ENCODE data around the gene CLEC9A. TPM values are rescaled to one million over a fixed set of nuclear protein-coding genes. Genes with fewer than 3 reads are reported as not detected.

Gene CLEC9A
- total and polyA plus RNA-seq, 2 donors (not counting 1 experiment from before 2014, with no cell fraction given) = not detected

- no peak overlapping the region for H3K4me2 ChIP-seq (ENCODE audit: extremely low read depth, insufficient read depth, low read length)
- H3K9ac ChIP-seq (ENCODE audit: insufficient read depth, low read length) = no peak overlapping the region
- no peaks in the 10 kb centered on the region for H4K20me1 ChIP-seq (ENCODE audit: control insufficient read depth, extremely low read depth, insufficient read depth, low read length)
- no peak overlapping the region for H3K4me3 ChIP-seq (replicated peaks in 1 of 4; ENCODE audit: control extremely low read depth in 1 of 4, insufficient read depth in 1 of 4, low read depth in 3 of 4, low read length in 4 of 4)
- no peaks in the 10 kb centered on the region for H3K27me3 ChIP-seq (ENCODE audit: control insufficient read depth, insufficient read depth, low read length)
- TF ChIP-seq, protein P1, sequence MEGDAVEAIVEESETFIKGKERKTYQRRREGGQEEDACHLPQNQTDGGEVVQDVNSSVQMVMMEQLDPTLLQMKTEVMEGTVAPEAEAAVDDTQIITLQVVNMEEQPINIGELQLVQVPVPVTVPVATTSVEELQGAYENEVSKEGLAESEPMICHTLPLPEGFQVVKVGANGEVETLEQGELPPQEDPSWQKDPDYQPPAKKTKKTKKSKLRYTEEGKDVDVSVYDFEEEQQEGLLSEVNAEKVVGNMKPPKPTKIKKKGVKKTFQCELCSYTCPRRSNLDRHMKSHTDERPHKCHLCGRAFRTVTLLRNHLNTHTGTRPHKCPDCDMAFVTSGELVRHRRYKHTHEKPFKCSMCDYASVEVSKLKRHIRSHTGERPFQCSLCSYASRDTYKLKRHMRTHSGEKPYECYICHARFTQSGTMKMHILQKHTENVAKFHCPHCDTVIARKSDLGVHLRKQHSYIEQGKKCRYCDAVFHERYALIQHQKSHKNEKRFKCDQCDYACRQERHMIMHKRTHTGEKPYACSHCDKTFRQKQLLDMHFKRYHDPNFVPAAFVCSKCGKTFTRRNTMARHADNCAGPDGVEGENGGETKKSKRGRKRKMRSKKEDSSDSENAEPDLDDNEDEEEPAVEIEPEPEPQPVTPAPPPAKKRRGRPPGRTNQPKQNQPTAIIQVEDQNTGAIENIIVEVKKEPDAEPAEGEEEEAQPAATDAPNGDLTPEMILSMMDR (conservative IDR thresholded peaks at IDR 0.05 in 1 of 2, IDR thresholded peaks at IDR 0.05 in 1 of 2; ENCODE audit: low read depth in 1 of 2, low read length in 2 of 2) = no peak
- no peak for TF ChIP-seq EZH2 (IDR thresholded peaks at IDR 0.05; ENCODE audit: low read length, missing control alignments)
- no peak overlapping the region for H2AFZ ChIP-seq (ENCODE audit: low read length)
- no peaks in the 10 kb centered on the region for H3K36me3 ChIP-seq (ENCODE audit: control insufficient read depth, insufficient read depth, low read length)
- H3K27ac ChIP-seq (ENCODE audit: insufficient read depth, low read length) = no peak overlapping the region
- H3K9me3 ChIP-seq (ENCODE audit: control insufficient read depth, insufficient read depth, low read depth, low read length) = no peaks in the 10 kb centered on the region
- H3K79me2 ChIP-seq (ENCODE audit: control insufficient read depth, insufficient read depth, low read length) = no peaks in the 10 kb centered on the region
- no peaks in the 10 kb centered on the region for H3K4me1 ChIP-seq (ENCODE audit: control insufficient read depth, extremely low read depth, insufficient read depth, low read length)
- DNase-seq (ENCODE audit: low read depth in 2 of 2) = no peak
Observed at GRCh38 chr12:10065241-10065640, 34.8 kb downstream of the CLEC9A start.

- Histone ChIP-seq H3K79me2 (ENCODE audit: control insufficient read depth, insufficient read depth, low read length) (no peaks in the 10 kb centered on the region), H2AFZ (ENCODE audit: low read length) (no peak overlapping the region), H3K27me3 (ENCODE audit: control insufficient read depth, insufficient read depth, low read length) (no peaks in the 10 kb centered on the region), H3K4me2 (ENCODE audit: extremely low read depth, insufficient read depth, low read length) (no peak overlapping the region), H4K20me1 (ENCODE audit: control insufficient read depth, extremely low read depth, insufficient read depth, low read length) (no peaks in the 10 kb centered on the region), H3K9ac (ENCODE audit: insufficient read depth, low read length) (no peak overlapping the region), H3K27ac (ENCODE audit: insufficient read depth, low read length) (no peak overlapping the region), H3K4me1 (ENCODE audit: control insufficient read depth, extremely low read depth, insufficient read depth, low read length) (no peaks in the 10 kb centered on the region), H3K4me3 (replicated peaks in 1 of 4; ENCODE audit: control extremely low read depth in 1 of 4, insufficient read depth in 1 of 4, low read depth in 3 of 4, low read length in 4 of 4) (no peak overlapping the region), H3K9me3 (ENCODE audit: control insufficient read depth, insufficient read depth, low read depth, low read length) (no peaks in the 10 kb centered on the region), H3K36me3 (ENCODE audit: control insufficient read depth, insufficient read depth, low read length) (no peaks in the 10 kb centered on the region)
- TF ChIP-seq, protein P1 (conservative IDR thresholded peaks at IDR 0.05 in 1 of 2, IDR thresholded peaks at IDR 0.05 in 1 of 2; ENCODE audit: low read depth in 1 of 2, low read length in 2 of 2) = no peak
- TF ChIP-seq EZH2 (IDR thresholded peaks at IDR 0.05; ENCODE audit: low read length, missing control alignments) = no peak
- DNase-seq (ENCODE audit: low read depth in 2 of 2) = no peak
Observed at GRCh38 chr12:10067264-10067663, 36.8 kb downstream of the CLEC9A start.

DNA sequence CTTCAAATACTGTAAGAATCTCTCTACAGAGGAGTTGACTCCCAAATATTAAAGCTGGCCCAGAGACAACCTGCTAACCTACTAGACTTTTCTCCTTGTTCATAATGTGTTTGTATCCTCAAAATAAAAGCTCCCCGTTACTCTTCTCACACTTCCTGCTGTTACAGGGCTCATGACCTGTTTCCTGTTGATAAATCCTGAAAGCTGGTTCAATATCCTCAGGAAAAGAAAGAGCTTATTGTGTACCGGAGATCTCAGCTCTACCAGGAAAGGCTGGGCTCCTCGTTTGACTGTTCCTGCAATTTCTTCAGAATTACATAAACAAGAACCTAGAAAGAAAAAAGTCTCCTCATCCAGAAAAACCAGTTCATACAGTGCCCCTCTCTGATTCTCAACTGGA is 37.5 kb downstream of the CLEC9A start:
- Histone ChIP-seq H2AFZ (ENCODE audit: low read length) (no peak overlapping the region), H4K20me1 (ENCODE audit: control insufficient read depth, extremely low read depth, insufficient read depth, low read length) (no peaks in the 10 kb centered on the region), H3K9ac (ENCODE audit: insufficient read depth, low read length) (no peak overlapping the region), H3K79me2 (ENCODE audit: control insufficient read depth, insufficient read depth, low read length) (no peaks in the 10 kb centered on the region), H3K4me1 (ENCODE audit: control insufficient read depth, extremely low read depth, insufficient read depth, low read length) (no peaks in the 10 kb centered on the region), H3K27ac (ENCODE audit: insufficient read depth, low read length) (no peak overlapping the region), H3K36me3 (ENCODE audit: control insufficient read depth, insufficient read depth, low read length) (no peaks in the 10 kb centered on the region), H3K27me3 (ENCODE audit: control insufficient read depth, insufficient read depth, low read length) (no peaks in the 10 kb centered on the region), H3K9me3 (ENCODE audit: control insufficient read depth, insufficient read depth, low read depth, low read length) (no peaks in the 10 kb centered on the region), H3K4me3 (replicated peaks in 1 of 4; ENCODE audit: control extremely low read depth in 1 of 4, insufficient read depth in 1 of 4, low read depth in 3 of 4, low read length in 4 of 4) (no peak overlapping the region), H3K4me2 (ENCODE audit: extremely low read depth, insufficient read depth, low read length) (no peak overlapping the region)
- no peak for DNase-seq (ENCODE audit: low read depth in 2 of 2)
- TF ChIP-seq, protein P1 (conservative IDR thresholded peaks at IDR 0.05 in 1 of 2, IDR thresholded peaks at IDR 0.05 in 1 of 2; ENCODE audit: low read depth in 1 of 2, low read length in 2 of 2) = no peak
- no peak for TF ChIP-seq EZH2 (IDR thresholded peaks at IDR 0.05; ENCODE audit: low read length, missing control alignments)
